ENCODE data around the gene OCLN. TPM values are rescaled to one million over a fixed set of nuclear protein-coding genes. Genes with fewer than 3 reads are reported as not detected.

The OCLN gene
- total RNA-seq, 2 donors from 2014 or later, result 4.0 to 8.5 TPM

DNA sequence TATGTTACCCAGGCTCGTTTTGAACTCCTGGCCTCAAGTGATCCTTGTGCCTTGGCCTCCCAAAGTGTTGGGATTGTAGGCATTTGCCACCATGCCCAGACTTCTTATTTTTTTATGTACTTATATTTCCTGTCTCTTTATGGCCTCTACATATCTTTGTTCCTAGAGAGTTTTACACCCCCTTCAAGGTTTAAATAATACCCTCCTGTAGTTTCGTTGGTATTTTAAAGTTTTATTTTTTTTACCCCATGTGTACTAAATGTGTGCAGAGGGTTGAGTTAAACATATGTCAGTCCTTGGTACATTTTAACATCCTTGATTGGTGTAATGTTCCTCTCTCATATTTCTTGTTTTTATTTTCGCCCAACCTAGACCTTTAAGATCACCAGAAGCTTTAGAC lies 29.4 kb downstream of the OCLN start:
- H3K27me3 ChIP-seq (replicated peaks; ENCODE audit: insufficient read depth), result no peaks in the 10 kb centered on the region
- DNase-seq (ENCODE audit: low spot score), result no peak
- no peak overlapping the region for H3K27ac ChIP-seq

DNA sequence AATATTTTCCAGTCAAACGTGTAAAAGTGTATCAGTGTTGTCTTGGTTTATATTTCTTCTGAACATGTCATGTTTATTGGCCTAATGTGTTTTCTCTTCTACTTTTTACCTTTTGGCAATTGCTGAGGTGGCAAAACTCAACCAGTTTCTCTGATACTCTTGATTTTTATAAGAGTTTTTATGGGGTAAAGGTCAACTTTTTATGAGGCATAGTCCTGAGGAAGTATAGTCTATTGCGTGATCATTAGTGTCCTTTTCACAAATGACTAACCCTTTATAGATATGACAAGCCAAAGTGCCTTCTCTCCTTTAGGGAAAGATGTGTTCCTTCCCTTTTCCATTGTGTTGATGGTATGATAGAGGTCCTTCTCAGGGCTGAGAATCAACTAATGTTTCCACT lies 32.9 kb downstream of the OCLN start:
- no peak for ATAC-seq (ENCODE audit: insufficient number of reproducible peaks, low FRiP score, low read depth)
- no peaks in the 10 kb centered on the region for H3K36me3 ChIP-seq
- H3K27me3 ChIP-seq (replicated peaks; ENCODE audit: insufficient read depth), result no peaks in the 10 kb centered on the region
- no peak overlapping the region for H3K27ac ChIP-seq
- no peaks in the 10 kb centered on the region for H3K4me1 ChIP-seq (ENCODE audit: control insufficient read depth in 1 of 2, low read depth in 2 of 2)
- no peak overlapping the region for H3K4me3 ChIP-seq
- H3K9me3 ChIP-seq, result no peaks in the 10 kb centered on the region
- TF ChIP-seq, protein P1, sequence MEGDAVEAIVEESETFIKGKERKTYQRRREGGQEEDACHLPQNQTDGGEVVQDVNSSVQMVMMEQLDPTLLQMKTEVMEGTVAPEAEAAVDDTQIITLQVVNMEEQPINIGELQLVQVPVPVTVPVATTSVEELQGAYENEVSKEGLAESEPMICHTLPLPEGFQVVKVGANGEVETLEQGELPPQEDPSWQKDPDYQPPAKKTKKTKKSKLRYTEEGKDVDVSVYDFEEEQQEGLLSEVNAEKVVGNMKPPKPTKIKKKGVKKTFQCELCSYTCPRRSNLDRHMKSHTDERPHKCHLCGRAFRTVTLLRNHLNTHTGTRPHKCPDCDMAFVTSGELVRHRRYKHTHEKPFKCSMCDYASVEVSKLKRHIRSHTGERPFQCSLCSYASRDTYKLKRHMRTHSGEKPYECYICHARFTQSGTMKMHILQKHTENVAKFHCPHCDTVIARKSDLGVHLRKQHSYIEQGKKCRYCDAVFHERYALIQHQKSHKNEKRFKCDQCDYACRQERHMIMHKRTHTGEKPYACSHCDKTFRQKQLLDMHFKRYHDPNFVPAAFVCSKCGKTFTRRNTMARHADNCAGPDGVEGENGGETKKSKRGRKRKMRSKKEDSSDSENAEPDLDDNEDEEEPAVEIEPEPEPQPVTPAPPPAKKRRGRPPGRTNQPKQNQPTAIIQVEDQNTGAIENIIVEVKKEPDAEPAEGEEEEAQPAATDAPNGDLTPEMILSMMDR (IDR thresholded peaks at IDR 0.05), result no peak
- no peak for DNase-seq (ENCODE audit: low spot score)

More for the DNA sequence above, 29.4 kb downstream of the OCLN start:
- Histone ChIP-seq H3K9me3 (no peaks in the 10 kb centered on the region), H3K4me3 (no peak overlapping the region), H3K4me1 (ENCODE audit: control insufficient read depth in 1 of 2, low read depth in 2 of 2) (peaks cover 0 to 7% of the 10 kb centered on the region in 2 donors), H3K36me3 (no peaks in the 10 kb centered on the region)
- TF ChIP-seq, protein P1 (IDR thresholded peaks at IDR 0.05), result no peak
- no peak for ATAC-seq (ENCODE audit: insufficient number of reproducible peaks, low FRiP score, low read depth)

DNA sequence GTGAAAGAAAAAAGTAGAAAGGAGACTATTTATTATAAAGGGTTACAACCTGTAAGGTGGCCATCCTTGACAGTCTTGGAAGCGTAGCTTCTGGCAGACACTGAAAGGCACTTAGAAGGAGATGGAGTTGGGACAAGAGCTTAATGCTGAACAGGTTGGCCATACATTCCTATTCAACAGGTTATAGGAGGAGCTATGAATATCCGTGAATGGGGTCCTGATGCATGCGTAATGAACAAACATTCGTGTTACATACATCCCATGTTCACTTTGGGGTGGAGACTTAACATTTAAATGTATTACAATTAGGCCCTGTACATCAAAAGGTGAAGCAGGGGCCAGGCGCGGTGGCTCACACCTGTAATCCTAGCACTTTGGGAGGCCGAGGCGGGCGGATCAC lies 34.1 kb downstream of the OCLN start:
- H3K9me3 ChIP-seq, result no peaks in the 10 kb centered on the region
- H3K36me3 ChIP-seq, result no peaks in the 10 kb centered on the region
- H3K27me3 ChIP-seq (replicated peaks; ENCODE audit: insufficient read depth), result no peaks in the 10 kb centered on the region
- H3K4me3 ChIP-seq, result no peak overlapping the region
- ATAC-seq (ENCODE audit: insufficient number of reproducible peaks, low FRiP score, low read depth), result no peak
- TF ChIP-seq, protein P1 (IDR thresholded peaks at IDR 0.05), result no peak
- no peaks in the 10 kb centered on the region for H3K4me1 ChIP-seq (ENCODE audit: control insufficient read depth in 1 of 2, low read depth in 2 of 2)
- H3K27ac ChIP-seq, result no peak overlapping the region
- DNase-seq (ENCODE audit: low spot score), result no peak

DNA sequence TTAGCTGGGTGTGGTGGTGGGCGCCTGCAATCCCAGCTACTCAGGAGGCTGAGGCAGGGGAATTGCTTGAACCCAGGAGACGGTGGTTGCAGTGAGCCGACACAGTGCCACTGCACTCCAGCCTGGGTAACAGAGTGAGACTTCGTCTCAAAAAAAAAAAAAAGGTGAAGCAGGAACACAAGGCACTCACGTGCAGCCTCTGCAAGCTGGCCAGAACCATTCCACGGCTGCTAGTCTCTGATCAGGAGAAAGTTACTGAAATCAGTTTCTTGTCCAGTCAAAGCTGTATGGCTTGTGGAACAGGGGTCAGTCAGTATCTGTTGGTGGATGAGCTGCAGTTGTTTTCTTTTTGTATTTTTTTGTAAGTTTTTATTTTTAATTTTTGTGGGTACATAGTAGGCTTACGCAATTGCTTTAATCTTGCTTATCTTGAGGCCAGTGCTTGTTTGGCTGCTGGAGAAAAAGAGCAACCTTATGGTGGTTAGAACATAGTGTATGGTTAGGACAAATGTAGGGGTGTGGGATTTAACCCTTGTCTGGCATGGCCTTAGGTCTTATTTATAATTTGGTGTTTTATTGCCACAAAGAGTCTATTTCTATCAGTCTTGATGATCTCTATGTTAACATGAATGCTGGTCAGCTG lies 34.7 kb downstream of the OCLN start:
- no peak for ATAC-seq (ENCODE audit: insufficient number of reproducible peaks, low FRiP score, low read depth)
- no peak overlapping the region for H3K27ac ChIP-seq
- no peaks in the 10 kb centered on the region for H3K4me1 ChIP-seq (ENCODE audit: control insufficient read depth in 1 of 2, low read depth in 2 of 2)
- H3K36me3 ChIP-seq, result no peaks in the 10 kb centered on the region
- TF ChIP-seq, protein P1 (IDR thresholded peaks at IDR 0.05), result no peak
- DNase-seq (ENCODE audit: low spot score), result no peak
- H3K4me3 ChIP-seq, result no peak overlapping the region
- H3K27me3 ChIP-seq (replicated peaks; ENCODE audit: insufficient read depth), result no peaks in the 10 kb centered on the region
- no peaks in the 10 kb centered on the region for H3K9me3 ChIP-seq

DNA sequence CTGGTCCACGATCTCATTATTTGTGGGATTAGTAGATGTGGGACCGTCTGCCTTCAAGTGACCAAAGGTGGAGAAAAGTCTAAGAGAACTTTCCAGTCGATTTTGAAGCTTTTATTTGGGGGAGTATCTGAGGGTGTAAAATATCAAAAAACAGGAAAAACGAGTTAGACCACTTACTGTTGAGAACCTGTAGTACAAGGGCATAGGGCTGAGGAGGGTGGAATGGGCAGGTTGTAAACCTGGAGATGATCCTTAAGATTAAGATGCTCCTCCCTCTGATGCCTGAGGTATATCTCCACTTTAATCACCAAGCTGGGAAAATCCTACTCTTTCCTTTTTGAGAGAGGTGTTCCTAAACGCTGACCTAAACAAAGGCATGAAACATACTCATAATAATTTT lies 35.4 kb downstream of the OCLN start:
- Histone ChIP-seq H3K27me3 (replicated peaks; ENCODE audit: insufficient read depth) (no peaks in the 10 kb centered on the region), H3K4me3 (no peak overlapping the region), H3K27ac (no peak overlapping the region), H3K36me3 (no peaks in the 10 kb centered on the region), H3K4me1 (ENCODE audit: control insufficient read depth in 1 of 2, low read depth in 2 of 2) (no peaks in the 10 kb centered on the region), H3K9me3 (no peaks in the 10 kb centered on the region)
- TF ChIP-seq, protein P1 (IDR thresholded peaks at IDR 0.05), result no peak
- ATAC-seq (ENCODE audit: insufficient number of reproducible peaks, low FRiP score, low read depth) (no peak), DNase-seq (ENCODE audit: low spot score) (no peak)
